ENCODE results near the gene GREB1.

GRCh38 chr2:11635141-11635540, 101.3 kb downstream of the GREB1 start:
- no peak for TF ChIP-seq CTCF (IDR thresholded peaks at IDR 0.05; ENCODE audit: poor library complexity, severe bottlenecking)
- no peak for TF ChIP-seq POLR2AphosphoS5 (IDR thresholded peaks at IDR 0.05)
- TF ChIP-seq EP300 (conservative IDR thresholded peaks at IDR 0.05; ENCODE audit: poor library complexity, severe bottlenecking) = no peak
- TF ChIP-seq TAF1 (IDR thresholded peaks at IDR 0.05; ENCODE audit: low read depth) = no peak
- no peak for TF ChIP-seq EZH2 (IDR thresholded peaks at IDR 0.05; ENCODE audit: borderline replicate concordance, insufficient read depth, low read length, poor library complexity, severe bottlenecking)
- no peak for TF ChIP-seq MXI1 (conservative IDR thresholded peaks at IDR 0.05; ENCODE audit: poor library complexity, severe bottlenecking)

Measured in neural cell (in vitro differentiated cells).